ENCODE measurements around the gene NT5C3A. TPM values are rescaled to one million over a fixed set of nuclear protein-coding genes. Genes with fewer than 3 reads are reported as not detected.

NT5C3A gene
- total RNA-seq, 1 experiment from 2014 or later = 20.0 TPM

GRCh38 chr7:33089142-33089541 is 26.6 kb upstream of the NT5C3A start:
- H3K4me3 ChIP-seq (ENCODE audit: insufficient read depth, low read depth, low read length) = no peak overlapping the region
- no peak for DNase-seq
- H3K36me3 ChIP-seq (replicated peaks; ENCODE audit: control insufficient read depth, insufficient read depth, low read length) = no peaks in the 10 kb centered on the region; the same call in 1 of the 2 replicates
- H3K27me3 ChIP-seq (ENCODE audit: control insufficient read depth, insufficient read depth, low read length) = no peaks in the 10 kb centered on the region

GRCh38 chr7:33087858-33088257 is 25.3 kb upstream of the NT5C3A start:
- Histone ChIP-seq H3K4me3 (ENCODE audit: insufficient read depth, low read depth, low read length) (no peak overlapping the region), H3K36me3 (replicated peaks; ENCODE audit: control insufficient read depth, insufficient read depth, low read length) (no peaks in the 10 kb centered on the region), H3K27me3 (ENCODE audit: control insufficient read depth, insufficient read depth, low read length) (no peaks in the 10 kb centered on the region)
- no peak for DNase-seq

- Histone ChIP-seq H3K27me3 (ENCODE audit: control insufficient read depth, insufficient read depth, low read length) (no peaks in the 10 kb centered on the region), H3K36me3 (replicated peaks; ENCODE audit: control insufficient read depth, insufficient read depth, low read length) (no peaks in the 10 kb centered on the region), H3K4me3 (ENCODE audit: insufficient read depth, low read depth, low read length) (no peak overlapping the region)
- DNase-seq = no peak
Observed at GRCh38 chr7:33087356-33087755, 24.8 kb upstream of the NT5C3A start.

- no peak for DNase-seq
- Histone ChIP-seq H3K4me3 (ENCODE audit: insufficient read depth, low read depth, low read length) (no peak overlapping the region), H3K36me3 (replicated peaks; ENCODE audit: control insufficient read depth, insufficient read depth, low read length) (no peaks in the 10 kb centered on the region)
Observed at GRCh38 chr7:33079763-33080690, 17.5 kb upstream of the NT5C3A start.

GRCh38 chr7:33079096-33079495 is 16.5 kb upstream of the NT5C3A start:
- H3K36me3 ChIP-seq (replicated peaks; ENCODE audit: control insufficient read depth, insufficient read depth, low read length) = no peaks in the 10 kb centered on the region
- H3K4me3 ChIP-seq (ENCODE audit: insufficient read depth, low read depth, low read length) = no peak overlapping the region
- H3K27me3 ChIP-seq (ENCODE audit: control insufficient read depth, insufficient read depth, low read length) = no peaks in the 10 kb centered on the region
- no peak for DNase-seq

More at GRCh38 chr7:33079763-33080690, 17.5 kb upstream of the NT5C3A start:
- H3K27me3 ChIP-seq (ENCODE audit: control insufficient read depth, insufficient read depth, low read length) = no peaks in the 10 kb centered on the region

- H3K27me3 ChIP-seq (ENCODE audit: control insufficient read depth, insufficient read depth, low read length) = no peaks in the 10 kb centered on the region
- no peaks in the 10 kb centered on the region for H3K36me3 ChIP-seq (replicated peaks; ENCODE audit: control insufficient read depth, insufficient read depth, low read length)
- DNase-seq = no peak
- no peak overlapping the region for H3K4me3 ChIP-seq (ENCODE audit: insufficient read depth, low read depth, low read length)
Observed at GRCh38 chr7:33076737-33077136, 14.2 kb upstream of the NT5C3A start.

GRCh38 chr7:33075818-33076518 is 13.4 kb upstream of the NT5C3A start:
- no peaks in the 10 kb centered on the region for H3K27me3 ChIP-seq (ENCODE audit: control insufficient read depth, insufficient read depth, low read length)
- no peaks in the 10 kb centered on the region for H3K36me3 ChIP-seq (replicated peaks; ENCODE audit: control insufficient read depth, insufficient read depth, low read length)
- H3K4me3 ChIP-seq (ENCODE audit: insufficient read depth, low read depth, low read length) = no peak overlapping the region
- no peak for DNase-seq

GRCh38 chr7:33073243-33073642 is 10.7 kb upstream of the NT5C3A start:
- Histone ChIP-seq H3K36me3 (replicated peaks; ENCODE audit: control insufficient read depth, insufficient read depth, low read length) (no peaks in the 10 kb centered on the region), H3K27me3 (ENCODE audit: control insufficient read depth, insufficient read depth, low read length) (no peaks in the 10 kb centered on the region), H3K4me3 (ENCODE audit: insufficient read depth, low read depth, low read length) (no peak overlapping the region)
- DNase-seq = no peak

- DNase-seq = no peak
- H3K4me3 ChIP-seq (ENCODE audit: insufficient read depth, low read depth, low read length) = no peak overlapping the region
Observed at GRCh38 chr7:33072471-33072870, 9.9 kb upstream of the NT5C3A start.

GRCh38 chr7:33070831-33071230 is 8.3 kb upstream of the NT5C3A start:
- H3K36me3 ChIP-seq (replicated peaks; ENCODE audit: control insufficient read depth, insufficient read depth, low read length) = no peaks in the 10 kb centered on the region
- no peaks in the 10 kb centered on the region for H3K27me3 ChIP-seq (ENCODE audit: control insufficient read depth, insufficient read depth, low read length)
- no peak for DNase-seq
- no peak overlapping the region for H3K4me3 ChIP-seq (ENCODE audit: insufficient read depth, low read depth, low read length)

More at GRCh38 chr7:33072471-33072870, 9.9 kb upstream of the NT5C3A start:
- H3K36me3 ChIP-seq (replicated peaks; ENCODE audit: control insufficient read depth, insufficient read depth, low read length) = no peaks in the 10 kb centered on the region
- no peaks in the 10 kb centered on the region for H3K27me3 ChIP-seq (ENCODE audit: control insufficient read depth, insufficient read depth, low read length)

- no peak for DNase-seq
Observed at GRCh38 chr7:33070277-33070676, 7.7 kb upstream of the NT5C3A start.

GRCh38 chr7:33067921-33068320 is 5.3 kb upstream of the NT5C3A start:
- Histone ChIP-seq H3K4me3 (ENCODE audit: insufficient read depth, low read depth, low read length) (no peak overlapping the region), H3K27me3 (ENCODE audit: control insufficient read depth, insufficient read depth, low read length) (no peaks in the 10 kb centered on the region), H3K36me3 (replicated peaks; ENCODE audit: control insufficient read depth, insufficient read depth, low read length) (no peaks in the 10 kb centered on the region)
- no peak for DNase-seq

More at GRCh38 chr7:33070277-33070676, 7.7 kb upstream of the NT5C3A start:
- Histone ChIP-seq H3K36me3 (replicated peaks; ENCODE audit: control insufficient read depth, insufficient read depth, low read length) (no peaks in the 10 kb centered on the region), H3K27me3 (ENCODE audit: control insufficient read depth, insufficient read depth, low read length) (no peaks in the 10 kb centered on the region), H3K4me3 (ENCODE audit: insufficient read depth, low read depth, low read length) (no peak overlapping the region)

GRCh38 chr7:33066771-33067170 is 4.2 kb upstream of the NT5C3A start:
- Histone ChIP-seq H3K27me3 (ENCODE audit: control insufficient read depth, insufficient read depth, low read length) (no peaks in the 10 kb centered on the region), H3K4me3 (ENCODE audit: insufficient read depth, low read depth, low read length) (no peak overlapping the region), H3K36me3 (replicated peaks; ENCODE audit: control insufficient read depth, insufficient read depth, low read length) (no peaks in the 10 kb centered on the region)
- no peak for DNase-seq

GRCh38 chr7:33065981-33066380 is 3.4 kb upstream of the NT5C3A start:
- DNase-seq = no peak
- H3K36me3 ChIP-seq (replicated peaks; ENCODE audit: control insufficient read depth, insufficient read depth, low read length) = no peaks in the 10 kb centered on the region
- H3K4me3 ChIP-seq (ENCODE audit: insufficient read depth, low read depth, low read length) = no peak overlapping the region
- no peaks in the 10 kb centered on the region for H3K27me3 ChIP-seq (ENCODE audit: control insufficient read depth, insufficient read depth, low read length)
